SK-N-SH (cell line): ENCODE measurements around the gene TSC2. TPM values are rescaled to one million over a fixed set of nuclear protein-coding genes. Genes with fewer than 3 reads are reported as not detected.

Source experiments
- CTCF ChIA-PET: fragments of 300-600, 350-600 bp; formaldehyde crosslinking; extraction: SDS; loops from one replicate; lab custom pipeline; 2021; lab: Yijun Ruan, JAX
- POLR2A ChIA-PET: fragments of 350-600 bp; sonication (Branson Sonifier 250); formaldehyde crosslinking; extraction: SDS; loops from one replicate; lab custom pipeline; 2020; ENCODE audit warnings: antibody characterized with exemption, inconsistent platforms; lab: Yijun Ruan, JAX
- DNase-seq: peaks from one replicate; pipeline ENCODE4 v3.0.0; 2012
- H2AFZ ChIP-seq: fragments of 200-600 bp; sonication (generic); 2 replicates; pipeline ENCODE4 v1.8.1; 2016; ENCODE audit warnings: antibody characterized with exemption, mild to moderate bottlenecking, low read depth
- H3F3A ChIP-seq: fragments of 200-600 bp; sonication (generic); replicated peaks from 2 replicates; pipeline ENCODE3; 2016; ENCODE audit warnings: antibody characterized with exemption, mild to moderate bottlenecking; ENCODE audit not compliant: insufficient read depth
- H3K27ac ChIP-seq, 2 experiments: fragments of 200-500 bp in 1 of 2; fragments of 200-600 bp in 1 of 2; sonication (Bioruptor generic) in 1 of 2; sonication (generic), shearing (Covaris generic) in 1 of 2; 2 replicates each; pipeline versions ENCODE4 v1.5.1 to v1.6.1; 2014 to 2016; ENCODE audit warnings: low read depth in 2 of 2, inconsistent platforms in 1 of 2, low read length in 1 of 2, mild to moderate bottlenecking in 1 of 2, mixed read lengths in 1 of 2
- H3K27me3 ChIP-seq: fragments of 200-600 bp; sonication (generic), shearing (Covaris generic); 2 replicates; pipeline ENCODE4 v1.6.1; 2016; ENCODE audit warnings: mixed run types; ENCODE audit not compliant: insufficient read depth
- H3K36me3 ChIP-seq, 2 experiments: fragments of 200-500 bp in 1 of 2; fragments of 200-600 bp in 1 of 2; sonication (Bioruptor generic) in 1 of 2; sonication (generic) in 1 of 2; replicated peaks in 1 of 2; 2 replicates each; pipeline versions ENCODE3 to v1.5.1; 2014 to 2016; ENCODE audit warnings: low read length in 1 of 2, mild to moderate bottlenecking in 1 of 2; ENCODE audit not compliant: insufficient read depth in 2 of 2, control insufficient read depth in 1 of 2
- H3K4me1 ChIP-seq, 2 experiments: fragments of 200-500 bp in 1 of 2; fragments of 200-600 bp in 1 of 2; sonication (Bioruptor generic) in 1 of 2; sonication (generic), shearing (Covaris generic) in 1 of 2; 2 replicates each; pipeline versions ENCODE4 v1.5.1 to v1.6.1; 2014 to 2016; ENCODE audit warnings: low read depth in 1 of 2, low read length in 1 of 2, mixed run types in 1 of 2; ENCODE audit not compliant: insufficient read depth in 2 of 2, control insufficient read depth in 1 of 2
- H3K4me2 ChIP-seq: fragments of 200-600 bp; sonication (generic), shearing (Covaris generic); 2 replicates; pipeline ENCODE4 v1.6.1; 2017; ENCODE audit warnings: mixed run types
- H3K4me3 ChIP-seq, 2 experiments: fragments of 200-500 bp in 1 of 2; fragments of 200-600 bp in 1 of 2; sonication (Bioruptor generic) in 1 of 2; sonication (generic), shearing (Covaris generic) in 1 of 2; 2 replicates each; pipeline versions ENCODE4 v1.5.1 to v1.8.1; 2014 to 2016; ENCODE audit warnings: low read depth in 2 of 2, inconsistent platforms in 1 of 2, low read length in 1 of 2, mild to moderate bottlenecking in 1 of 2, mixed read lengths in 1 of 2, moderate library complexity in 1 of 2
- H3K79me2 ChIP-seq: fragments of 200-600 bp; sonication (generic); 2 replicates; pipeline ENCODE4 v1.8.1; 2017; ENCODE audit warnings: mild to moderate bottlenecking; ENCODE audit not compliant: insufficient read depth
- H3K9ac ChIP-seq: fragments of 200-600 bp; sonication (generic); 2 replicates; pipeline ENCODE4 v1.6.1; 2017; ENCODE audit warnings: mixed run types
- H3K9me2 ChIP-seq: fragments of 200-600 bp; sonication (generic); 2 replicates; pipeline ENCODE4 v1.6.1; 2017; ENCODE audit warnings: mixed run types
- H3K9me3 ChIP-seq: fragments of 200-600 bp; sonication (generic); 2 replicates; pipeline ENCODE4 v1.6.1; 2017; ENCODE audit warnings: mixed run types, mild to moderate bottlenecking, moderate library complexity
- H4K20me1 ChIP-seq: fragments of 200-600 bp; sonication (generic); 2 replicates; pipeline ENCODE4 v1.6.1; 2017; ENCODE audit warnings: mild to moderate bottlenecking, mixed run types; ENCODE audit not compliant: insufficient read depth
- CHD2 ChIP-seq: fragments of 150-350 bp; IDR thresholded peaks from 2 replicates; pipeline ENCODE4 v1.6.1; 2018; ENCODE audit warnings: low read length; ENCODE audit not compliant: partially characterized antibody
- ELF1 ChIP-seq: IDR thresholded peaks from 2 replicates; pipeline ENCODE4 v1.4.0; 2012
- EP300 ChIP-seq, 2 experiments: IDR thresholded peaks; 2 replicates each; pipeline versions ENCODE4 v1.4.0 to v1.6.1; 2012; ENCODE audit warnings: borderline replicate concordance in 1 of 2, low read depth in 1 of 2, low read length in 1 of 2
- FOXJ3 ChIP-seq: sonication (generic); formaldehyde crosslinking; IDR thresholded peaks from 2 replicates; pipeline ENCODE4 v1.5.1; 2020; ENCODE audit warnings: mild to moderate bottlenecking, missing genetic modification reagents
- FOXM1 ChIP-seq: IDR thresholded peaks from 2 replicates; pipeline ENCODE4 v1.4.0; 2012; ENCODE audit warnings: low read depth, mild to moderate bottlenecking
- GABPA ChIP-seq: IDR thresholded peaks from 2 replicates; pipeline ENCODE4 v1.4.0; 2012; ENCODE audit warnings: low read depth, mild to moderate bottlenecking
- NFIC ChIP-seq: IDR thresholded peaks from 2 replicates; pipeline ENCODE4 v1.4.0; 2012; ENCODE audit warnings: borderline replicate concordance
- NRF1 ChIP-seq: IDR thresholded peaks from 2 replicates; pipeline ENCODE4 v1.6.1; 2012; ENCODE audit warnings: low read depth, mild to moderate bottlenecking, low read length
- POLR2AphosphoS5 ChIP-seq: IDR thresholded peaks from 2 replicates; pipeline ENCODE4 v1.6.1; 2012; ENCODE audit warnings: low read depth, low read length
- RAD21 ChIP-seq: IDR thresholded peaks from 2 replicates; pipeline ENCODE4 v1.6.1; 2012; ENCODE audit warnings: mild to moderate bottlenecking, low read length
- SMC3 ChIP-seq: IDR thresholded peaks from 2 replicates; pipeline ENCODE4 v1.6.1; 2012; ENCODE audit warnings: low read depth, low read length, improper control_type of control experiment
- TEAD4 ChIP-seq: IDR thresholded peaks from 2 replicates; pipeline ENCODE4 v1.4.0; 2012; ENCODE audit warnings: mild to moderate bottlenecking, borderline replicate concordance; ENCODE audit not compliant: insufficient read depth
- WGBS: methylation state at CpG from one replicate; pipeline ENCODE4 v1.1.6; 2017; ENCODE audit warnings: low lambda C conversion rate; 5-methylcytosine and 5-hydroxymethylcytosine counted together
- polyA plus RNA-seq, 3 experiments: library from polyadenylated mRNA; depleted of rRNA; stranded (reverse); fragments of >200 nt; gene quantifications; 2 replicates each; pipeline ENCODE4 v1.2.3, GENCODE V29; 2012

TSC2 gene
- polyA plus RNA-seq, 1 of the 3 experiments (the other 2 are of a cell fraction), result 96.1 TPM

- Histone ChIP-seq H4K20me1 (no peaks in the 10 kb centered on the region), H3F3A (peaks cover 3% of the 10 kb centered on the region), H2AFZ (no peak overlapping the region), H3K4me3 (no peak overlapping the region), H3K4me1 (peaks cover 33 to 62% of the 10 kb centered on the region in 2 experiments; a peak in 3 of 4 replicates), H3K79me2 (peaks cover 20% of the 10 kb centered on the region; the same call in 1 of the 2 replicates), H3K4me2 (peak overlapping the region; percentile 83; the same call in 1 of the 2 replicates), H3K9me3 (no peaks in the 10 kb centered on the region), H3K27ac (peak overlapping the region; percentile 73 to 78; a peak in 3 of 4 replicates)
- POLR2A ChIA-PET, result no interaction called here
- WGBS, result 100% methylated on average over 6 of the region's 17 CpGs
- DNase-seq, result no peak
- TF ChIP-seq FOXM1 (no peak), RAD21 (no peak), ELF1 (no peak), POLR2AphosphoS5 (no peak), FOXJ3 (CRISPR knock-in tag) (no peak), EP300 (IDR thresholded peaks at IDR 0.05; ENCODE audit: borderline replicate concordance in 1 of 2, low read depth in 1 of 2, low read length in 1 of 2) (no peak), GABPA (no peak), SMC3 (no peak), CHD2 (no peak)
- TF ChIP-seq, all 33 proteins: peak for 0
- Histone ChIP-seq H3K36me3 (peaks cover 0 to 11% of the 10 kb centered on the region in 2 experiments), H3K27me3 (no peaks in the 10 kb centered on the region), H3K9ac (peak overlapping the region; percentile 61), H3K9me2 (no peaks in the 10 kb centered on the region)
- CTCF ChIA-PET, result interaction anchor here (1.0 to 1.2 kb wide), 2 partner anchors 9 to 106 kb away, joined by 3 read pairs; no protein-coding TSS in a partner anchor
These were observed 12.9 kb upstream of the TSC2 start for GRCh38 chr16:2034696-2035430.

- Histone ChIP-seq H3K4me1 (peaks cover 33 to 69% of the 10 kb centered on the region in 2 experiments; a peak in 3 of 4 replicates), H3K4me2 (peak overlapping the region; percentile 83), H2AFZ (no peak overlapping the region), H3K27ac (peak overlapping the region; percentile 73 to 78), H3K27me3 (no peaks in the 10 kb centered on the region), H4K20me1 (no peaks in the 10 kb centered on the region), H3K9me2 (no peaks in the 10 kb centered on the region), H3K9ac (peak overlapping the region; percentile 61), H3K79me2 (peaks cover 20% of the 10 kb centered on the region; the same call in 1 of the 2 replicates)
- POLR2A ChIA-PET, result no interaction called here
- WGBS, result 53% methylated on average over 13 of the region's 34 CpGs
- DNase-seq, result peak; percentile 66
- TF ChIP-seq NRF1 (no peak), TEAD4 (peak; percentile 59; the same call in 1 of the 2 replicates), NFIC (peak; percentile 80)
- TF ChIP-seq, all 33 proteins: peak for 2
- CTCF ChIA-PET, result interaction anchor here (1.0 to 1.2 kb wide), 3 partner anchors 8 to 105 kb away, joined by 3 read pairs; no protein-coding TSS in a partner anchor
- no peaks in the 10 kb centered on the region for H3K9me3 ChIP-seq
- peaks cover 0 to 7% of the 10 kb centered on the region in 2 experiments for H3K36me3 ChIP-seq
- peaks cover 3% of the 10 kb centered on the region for H3F3A ChIP-seq
- H3K4me3 ChIP-seq, result no peak overlapping the region
These were observed 12.2 kb upstream of the TSC2 start for GRCh38 chr16:2035431-2036199.
